GM18868 (cell line): ENCODE data around the gene PLEKHG2.
A peak's percentile ranks its signal among the peaks of the same experiment; 100 is the strongest.

Experiments used
- ATAC-seq: cut with Tn5 transposase; IDR thresholded peaks from one replicate; pipeline ENCODE4 v1.9.1; 2021; ENCODE audit warnings: mild to moderate bottlenecking, moderate library complexity; ENCODE audit not compliant: unreplicated experiment

The PLEKHG2 gene

GRCh38 chr19:39403331-39404312 is 8.8 kb upstream of the PLEKHG2 start:
- peak; percentile 29 for ATAC-seq

GRCh38 chr19:39405261-39405957 is 7.1 kb upstream of the PLEKHG2 start:
- no peak for ATAC-seq

- no peak for ATAC-seq
These were observed 6.4 kb upstream of the PLEKHG2 start for GRCh38 chr19:39405958-39406655.

GRCh38 chr19:39406656-39407409 is 5.6 kb upstream of the PLEKHG2 start, which contains the start of gene ZFP36:
Gene ZFP36, plus strand, starts transcription at chr19:39406847. Its CDS starts 58 bp downstream, at chr19:39406905.
- ATAC-seq = peak; percentile 17

GRCh38 chr19:39407410-39407659 is 5.1 kb upstream of the PLEKHG2 start:
- ATAC-seq = no peak

- no peak for ATAC-seq
These were observed 4.6 kb upstream of the PLEKHG2 start for GRCh38 chr19:39407660-39408391.

GRCh38 chr19:39408392-39409207 is 3.9 kb upstream of the PLEKHG2 start:
- no peak for ATAC-seq

- no peak for ATAC-seq
These were observed 3.1 kb upstream of the PLEKHG2 start for GRCh38 chr19:39409208-39410016.

- ATAC-seq = peak; percentile 15
These were observed 2.2 kb upstream of the PLEKHG2 start for GRCh38 chr19:39410017-39410830.

GRCh38 chr19:39410831-39411080 is 1.7 kb upstream of the PLEKHG2 start:
- no peak for ATAC-seq

GRCh38 chr19:39411081-39411831 is 1.2 kb upstream of the PLEKHG2 start:
- no peak for ATAC-seq

GRCh38 chr19:39411832-39412099 is 703 bp upstream of the PLEKHG2 start:
- peak; percentile 22 for ATAC-seq

- no peak for ATAC-seq
These were observed 400 bp downstream of the PLEKHG2 start for GRCh38 chr19:39412867-39413271.

- no peak for ATAC-seq
These were observed 922 bp downstream of the PLEKHG2 start for GRCh38 chr19:39413272-39413910.

- ATAC-seq = no peak
These were observed 1.6 kb downstream of the PLEKHG2 start for GRCh38 chr19:39413911-39414608.
